HCT116 (cell line): ENCODE results near the gene CENPT. TPM values are rescaled to one million over a fixed set of nuclear protein-coding genes. Genes with fewer than 3 reads are reported as not detected.

ENCODE experiments used
- ATAC-seq: fragments of 200-7000 bp; cut with Tn5 transposase; 2 replicates; pipeline ENCODE4 v1.9.1; 2020; ENCODE audit warnings: mild to moderate bottlenecking, moderate library complexity
- BruUV-seq: library from RNA; stranded (reverse); fragments of 400-500 nt; replicated peaks from 2 replicates; lab custom pipeline; 2021; lab: Mats Ljungman, UMichigan
- CTCF ChIA-PET: fragments of 300-600 bp; sonication (Branson Sonifier 250); formaldehyde crosslinking; loops from one replicate; lab custom pipeline; 2021; ENCODE audit warnings: antibody characterized with exemption; lab: Charles Lee
- POLR2A ChIA-PET: fragments of 300-600, 350-600 bp; sonication (Branson Sonifier 250); formaldehyde crosslinking; loops from one replicate; lab custom pipeline; 2021; ENCODE audit warnings: antibody characterized with exemption; lab: Charles Lee
- RAD21 ChIA-PET, 2 experiments: fragments of 300-600 bp; sonication (Branson Sonifier 250); formaldehyde crosslinking; loops; one replicate each; lab custom pipeline; 2023; ENCODE audit warnings: low total read pairs in 2 of 2; ENCODE audit not compliant: uncharacterized antibody in 2 of 2, unreplicated experiment in 2 of 2, low non-redundant PET in 1 of 2; lab: Charles Lee
- DNase-seq: peaks from one replicate; pipeline ENCODE4 v3.0.0-alpha.2; 2010; ENCODE audit warnings: low read depth, low spot score
- H2AFZ ChIP-seq: fragments of 200-600 bp; shearing (Covaris generic), sonication (generic); 2 replicates; pipeline ENCODE4 v1.6.1; 2017; ENCODE audit warnings: low read depth, mixed run types, mixed read lengths, antibody characterized with exemption, low read length; ENCODE audit not compliant: poor library complexity, severe bottlenecking
- H3K27ac ChIP-seq: 2 replicates; pipeline ENCODE4 v1.5.1; 2012; ENCODE audit warnings: low read depth, low read length
- H3K27me3 ChIP-seq: fragments of 200-600 bp; sonication (generic); 2 replicates; pipeline ENCODE4 v1.6.1; 2016; ENCODE audit warnings: mixed run types, low read length, mixed read lengths; ENCODE audit not compliant: insufficient read depth
- H3K36me3 ChIP-seq, 2 experiments: fragments of 200-500 bp in 1 of 2; fragments of 200-600 bp in 1 of 2; sonication (Bioruptor generic) in 1 of 2; sonication (generic) in 1 of 2; 2 replicates each; pipeline versions ENCODE4 v1.5.1 to v1.6.1; 2014 to 2016; ENCODE audit warnings: low read length in 2 of 2, inconsistent platforms in 1 of 2, mixed read lengths in 1 of 2, mixed run types in 1 of 2; ENCODE audit not compliant: insufficient read depth in 2 of 2, control insufficient read depth in 1 of 2
- H3K4me1 ChIP-seq, 2 experiments: fragments of 200-600 bp in 1 of 2; sonication (generic) in 1 of 2; 2 replicates each; pipeline versions ENCODE4 v1.5.1 to v1.6.1; 2012 to 2017; ENCODE audit warnings: low read length in 2 of 2, inconsistent platforms in 1 of 2, mild to moderate bottlenecking in 1 of 2, mixed read lengths in 1 of 2, mixed run types in 1 of 2, moderate library complexity in 1 of 2; ENCODE audit not compliant: insufficient read depth in 2 of 2, control insufficient read depth in 1 of 2
- H3K4me2 ChIP-seq: fragments of 200-600 bp; sonication (generic); 2 replicates; pipeline ENCODE4 v1.6.1; 2017; ENCODE audit warnings: mixed run types, low read length, mixed read lengths
- H3K4me3 ChIP-seq, 2 experiments: fragments of 200-600 bp in 1 of 2; sonication (generic) in 1 of 2; replicated peaks in 1 of 2; 2 replicates each; pipeline ENCODE4 v1.5.1; 2011 to 2016; ENCODE audit warnings: low read length in 2 of 2, control low read depth in 1 of 2, low read depth in 1 of 2, mild to moderate bottlenecking in 1 of 2, mixed read lengths in 1 of 2, mixed run types in 1 of 2
- H3K79me2 ChIP-seq: fragments of 200-600 bp; sonication (generic); 2 replicates; pipeline ENCODE4 v1.6.1; 2017; ENCODE audit warnings: mild to moderate bottlenecking, mixed run types, low read length, moderate library complexity, mixed read lengths; ENCODE audit not compliant: insufficient read depth
- H3K9ac ChIP-seq: fragments of 200-600 bp; sonication (generic); 2 replicates; pipeline ENCODE4 v1.6.1; 2016; ENCODE audit warnings: low read length, mixed read lengths
- H3K9me2 ChIP-seq: fragments of 200-600 bp; sonication (generic), shearing (Covaris generic); 2 replicates; pipeline ENCODE4 v1.6.1; 2017; ENCODE audit warnings: mixed run types, mild to moderate bottlenecking, moderate library complexity; ENCODE audit not compliant: insufficient read depth
- H3K9me3 ChIP-seq, 2 experiments: fragments of 200-500 bp in 1 of 2; fragments of 200-600 bp in 1 of 2; sonication (Bioruptor generic) in 1 of 2; sonication (generic) in 1 of 2; 2 replicates each; pipeline ENCODE4 v1.6.1; 2014 to 2017; ENCODE audit warnings: low read length in 2 of 2, mixed read lengths in 2 of 2, inconsistent platforms in 1 of 2, low read depth in 1 of 2, mild to moderate bottlenecking in 1 of 2, mixed run types in 1 of 2, moderate library complexity in 1 of 2; ENCODE audit not compliant: control insufficient read depth in 1 of 2, insufficient read depth in 1 of 2
- H4K20me1 ChIP-seq: fragments of 200-600 bp; sonication (generic), shearing (Covaris generic); 2 replicates; pipeline ENCODE4 v1.6.1; 2017; ENCODE audit warnings: mixed run types, mild to moderate bottlenecking, moderate library complexity; ENCODE audit not compliant: insufficient read depth
- ATF3 ChIP-seq: IDR thresholded peaks from 2 replicates; pipeline ENCODE4 v1.6.1; 2012
- CEBPB ChIP-seq: IDR thresholded peaks from 2 replicates; pipeline ENCODE4 v1.6.1; 2012; ENCODE audit warnings: low read depth
- ELF1 ChIP-seq: IDR thresholded peaks from 2 replicates; pipeline ENCODE4 v1.6.1; 2012; ENCODE audit warnings: low read depth, borderline replicate concordance
- EZH2phosphoT487 ChIP-seq: fragments of 200-600 bp; IDR thresholded peaks from 2 replicates; pipeline ENCODE4 v1.6.1; 2018; ENCODE audit warnings: antibody characterized with exemption, borderline replicate concordance
- FOSL1 ChIP-seq: IDR thresholded peaks from 2 replicates; pipeline ENCODE4 v1.6.1; 2012; ENCODE audit warnings: low read depth
- JUND ChIP-seq: IDR thresholded peaks from 2 replicates; pipeline ENCODE4 v1.6.1; 2012
- RAD21 ChIP-seq: IDR thresholded peaks from 2 replicates; pipeline ENCODE4 v1.6.1; 2012; ENCODE audit warnings: low read depth, mild to moderate bottlenecking
- REST ChIP-seq: IDR thresholded peaks from 2 replicates; pipeline ENCODE4 v1.6.1; 2012; ENCODE audit warnings: low read depth
- SP1 ChIP-seq: IDR thresholded peaks from 2 replicates; pipeline ENCODE4 v1.6.1; 2012; ENCODE audit warnings: low read depth
- SRF ChIP-seq: IDR thresholded peaks from 2 replicates; pipeline ENCODE4 v1.6.1; 2012; ENCODE audit warnings: low read depth
- ZFX ChIP-seq: fragments of 450-650 bp; IDR thresholded peaks from 2 replicates; pipeline ENCODE4 v1.6.1; 2017
- ZNF274 ChIP-seq: fragments of 200-500 bp; sonication (Bioruptor generic); IDR thresholded peaks from 2 replicates; pipeline ENCODE4 v1.6.1; 2014; ENCODE audit warnings: mild to moderate bottlenecking, low read depth, low read length, inconsistent platforms
- intact Hi-C: fragments of 100-400 bp; cut with micrococcal nuclease; formaldehyde crosslinking; loops from 2 replicates; pipeline ENCODE4 v1.10.0; 2022
- total RNA-seq: library from RNA; stranded (reverse); gene quantifications from one replicate; pipeline ENCODE4 v1.2.1, GENCODE V29; 2021; ENCODE audit not compliant: unreplicated experiment

Gene CENPT
- total RNA-seq, 1 experiment from 2014 or later: 40.5 TPM

- peaks cover 0 to 3% of the 10 kb centered on the region in 2 experiments; a peak in 1 of 4 replicates for H3K4me1 ChIP-seq
- ChIA-PET POLR2A (interaction anchor here (2.7 kb wide), 1 partner anchor 8 kb away, joined by 9 read pairs; the partner anchor contains the start of genes RANBP10 and TSNAXIP1), CTCF (interaction anchor here (1.6 to 2.7 kb wide), 2 partner anchors 7 to 142 kb away, joined by 7 to 57 read pairs; partner anchors contain the start of genes RANBP10 and TSNAXIP1), RAD21 (no interaction called here)
- H3K36me3 ChIP-seq: no peaks in the 10 kb centered on the region
- H4K20me1 ChIP-seq: no peaks in the 10 kb centered on the region
- no peak for TF ChIP-seq FOSL1
- TF ChIP-seq JUND: no peak
- no peak for TF ChIP-seq ZNF274
- no peak overlapping the region for H3K9ac ChIP-seq
- H2AFZ ChIP-seq: no peak overlapping the region
- no peaks in the 10 kb centered on the region for H3K27me3 ChIP-seq
- H3K79me2 ChIP-seq: no peaks in the 10 kb centered on the region
- no peaks in the 10 kb centered on the region for H3K9me3 ChIP-seq
- DNase-seq (no peak), ATAC-seq (no peak)
- intact Hi-C loops: no loop called here
- no peak overlapping the region for H3K27ac ChIP-seq
- BruUV-seq: no TSS peak
- no peak overlapping the region for H3K4me3 ChIP-seq
- H3K9me2 ChIP-seq: no peaks in the 10 kb centered on the region
- H3K4me2 ChIP-seq: no peak overlapping the region
These were observed 32.9 kb downstream of the CENPT start for GRCh38 chr16:67814567-67814966.

GRCh38 chr16:67811899-67812298, 35.6 kb downstream of the CENPT start:
- Histone ChIP-seq H2AFZ (no peak overlapping the region), H3K4me3 (no peak overlapping the region), H3K9me3 (no peaks in the 10 kb centered on the region), H3K27ac (no peak overlapping the region), H3K4me1 (peaks cover 4 to 12% of the 10 kb centered on the region in 2 experiments; a peak in 2 of 4 replicates), H3K27me3 (no peaks in the 10 kb centered on the region), H3K79me2 (no peaks in the 10 kb centered on the region), H3K36me3 (no peaks in the 10 kb centered on the region), H3K9me2 (no peaks in the 10 kb centered on the region), H4K20me1 (no peaks in the 10 kb centered on the region), H3K4me2 (no peak overlapping the region), H3K9ac (no peak overlapping the region)
- ATAC-seq (no peak), DNase-seq (no peak)
- RAD21 ChIA-PET: no interaction called here
- POLR2A ChIA-PET: no interaction called here
- no peak for TF ChIP-seq EZH2phosphoT487
- no peak for TF ChIP-seq ZFX
- no peak for TF ChIP-seq REST
- TF ChIP-seq ZNF274: no peak
- TF ChIP-seq ATF3: no peak
- no peak for TF ChIP-seq SRF
- no peak for TF ChIP-seq JUND
- no peak for TF ChIP-seq CEBPB
- no peak for TF ChIP-seq ELF1
- no peak for TF ChIP-seq RAD21
- no peak for TF ChIP-seq SP1
- intact Hi-C loops: no loop called here
- CTCF ChIA-PET: no interaction called here
- no TSS peak for BruUV-seq
